BJ (cell line): ENCODE measurements around the gene SYNJ1. TPM values are rescaled to one million over a fixed set of nuclear protein-coding genes. Genes with fewer than 3 reads are reported as not detected.
A peak's percentile ranks its signal among the peaks of the same experiment; 100 is the strongest.

Experiments
- CTCF ChIA-PET: fragments of 350-600 bp; formaldehyde crosslinking; extraction: SDS; loops from one replicate; lab custom pipeline; 2021; ENCODE audit warnings: antibody characterized with exemption, inconsistent platforms; lab: Yijun Ruan, JAX
- POLR2A ChIA-PET: fragments of 300-600 bp; sonication (Branson Sonifier 250); formaldehyde crosslinking; extraction: SDS; loops from one replicate; lab custom pipeline; 2021; ENCODE audit warnings: antibody characterized with exemption; lab: Charles Lee
- DNase-seq: peaks from one replicate; pipeline ENCODE4 v3.0.0-alpha.2; 2011; ENCODE audit warnings: low read depth
- H3K27me3 ChIP-seq: 2 replicates; pipeline ENCODE4 v1.6.0; 2011; ENCODE audit warnings: low read length; ENCODE audit not compliant: control insufficient read depth, insufficient read depth
- H3K36me3 ChIP-seq: 2 replicates; pipeline ENCODE4 v1.5.1; 2011; ENCODE audit warnings: low read length; ENCODE audit not compliant: control insufficient read depth, insufficient read depth
- H3K4me3 ChIP-seq: 2 replicates; pipeline ENCODE4 v1.5.1; 2011; ENCODE audit warnings: low read depth, mild to moderate bottlenecking, control low read depth, low read length
- polyA plus RNA-seq: library from polyadenylated mRNA; depleted of rRNA; stranded (reverse); fragments of >200 nt; gene quantifications from 2 replicates; pipeline ENCODE4 v1.2.3, GENCODE V29; 2011
- TF ChIP-seq, protein P1 (sequence below): IDR thresholded peaks from 2 replicates; pipeline ENCODE4 v1.5.1; 2011; ENCODE audit warnings: low read depth, mild to moderate bottlenecking, control low read depth, inconsistent platforms, low read length, moderate library complexity; ENCODE audit not compliant: insufficient read depth

The SYNJ1 gene
- polyA plus RNA-seq, 1 experiment: 5.0 TPM

DNA sequence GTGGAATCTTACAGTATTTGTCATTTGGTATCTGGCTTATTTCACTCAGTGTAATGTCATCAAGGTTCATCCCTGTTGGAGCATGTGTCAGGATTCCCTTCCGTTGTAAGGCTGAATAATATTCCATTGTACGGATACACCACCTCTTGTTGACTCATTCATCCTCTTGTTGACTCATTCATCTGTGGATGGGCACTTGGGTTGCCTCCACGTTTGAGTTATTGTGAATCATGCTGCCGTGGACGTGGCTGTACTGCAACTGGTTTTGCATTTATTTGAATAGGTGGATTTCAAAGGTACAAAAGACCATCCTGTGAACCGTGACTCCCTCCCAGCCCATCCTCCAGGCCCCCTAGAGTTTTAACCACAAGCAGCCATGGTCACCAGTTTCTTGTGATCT, 130.6 kb downstream of the SYNJ1 start:
- H3K27me3 ChIP-seq: no peaks in the 10 kb centered on the region
- peak; percentile 47 for DNase-seq
- CTCF ChIA-PET: interaction anchor here (6.5 kb wide), 1 partner anchor 194 kb away, joined by 87 read pairs; no protein-coding TSS in a partner anchor
- H3K36me3 ChIP-seq: peaks cover 2% of the 10 kb centered on the region
- no peak overlapping the region for H3K4me3 ChIP-seq
- POLR2A ChIA-PET: no interaction called here
- TF ChIP-seq, protein P1, sequence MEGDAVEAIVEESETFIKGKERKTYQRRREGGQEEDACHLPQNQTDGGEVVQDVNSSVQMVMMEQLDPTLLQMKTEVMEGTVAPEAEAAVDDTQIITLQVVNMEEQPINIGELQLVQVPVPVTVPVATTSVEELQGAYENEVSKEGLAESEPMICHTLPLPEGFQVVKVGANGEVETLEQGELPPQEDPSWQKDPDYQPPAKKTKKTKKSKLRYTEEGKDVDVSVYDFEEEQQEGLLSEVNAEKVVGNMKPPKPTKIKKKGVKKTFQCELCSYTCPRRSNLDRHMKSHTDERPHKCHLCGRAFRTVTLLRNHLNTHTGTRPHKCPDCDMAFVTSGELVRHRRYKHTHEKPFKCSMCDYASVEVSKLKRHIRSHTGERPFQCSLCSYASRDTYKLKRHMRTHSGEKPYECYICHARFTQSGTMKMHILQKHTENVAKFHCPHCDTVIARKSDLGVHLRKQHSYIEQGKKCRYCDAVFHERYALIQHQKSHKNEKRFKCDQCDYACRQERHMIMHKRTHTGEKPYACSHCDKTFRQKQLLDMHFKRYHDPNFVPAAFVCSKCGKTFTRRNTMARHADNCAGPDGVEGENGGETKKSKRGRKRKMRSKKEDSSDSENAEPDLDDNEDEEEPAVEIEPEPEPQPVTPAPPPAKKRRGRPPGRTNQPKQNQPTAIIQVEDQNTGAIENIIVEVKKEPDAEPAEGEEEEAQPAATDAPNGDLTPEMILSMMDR: no peak

DNA sequence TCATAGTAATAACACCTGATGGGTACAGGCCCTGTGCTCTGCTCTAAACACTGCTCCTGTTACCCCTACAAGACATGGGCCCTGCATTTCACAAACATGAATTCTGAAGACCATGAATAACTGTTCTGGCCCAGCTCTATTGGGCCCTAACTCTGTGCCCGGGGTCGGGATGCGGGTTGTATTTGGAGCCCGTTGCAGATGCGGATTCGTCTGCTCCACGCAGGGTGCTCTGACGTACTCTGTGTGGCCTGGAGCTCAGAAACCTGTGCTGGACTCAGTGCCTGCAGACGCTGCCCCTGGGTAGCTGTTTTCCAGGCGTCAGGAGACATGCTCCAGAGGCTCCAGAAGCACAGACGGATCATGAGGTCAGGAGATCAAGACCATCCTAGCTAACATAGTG, 132.4 kb downstream of the SYNJ1 start:
- H3K27me3 ChIP-seq: no peaks in the 10 kb centered on the region
- CTCF ChIA-PET: interaction anchor here (0.8 to 1.4 kb wide), 3 partner anchors 10 to 192 kb away, joined by 3 to 4 read pairs (median 3); no protein-coding TSS in a partner anchor
- H3K4me3 ChIP-seq: no peak overlapping the region
- POLR2A ChIA-PET: no interaction called here
- DNase-seq: no peak
- H3K36me3 ChIP-seq: no peaks in the 10 kb centered on the region
- TF ChIP-seq, protein P1: no peak

DNA sequence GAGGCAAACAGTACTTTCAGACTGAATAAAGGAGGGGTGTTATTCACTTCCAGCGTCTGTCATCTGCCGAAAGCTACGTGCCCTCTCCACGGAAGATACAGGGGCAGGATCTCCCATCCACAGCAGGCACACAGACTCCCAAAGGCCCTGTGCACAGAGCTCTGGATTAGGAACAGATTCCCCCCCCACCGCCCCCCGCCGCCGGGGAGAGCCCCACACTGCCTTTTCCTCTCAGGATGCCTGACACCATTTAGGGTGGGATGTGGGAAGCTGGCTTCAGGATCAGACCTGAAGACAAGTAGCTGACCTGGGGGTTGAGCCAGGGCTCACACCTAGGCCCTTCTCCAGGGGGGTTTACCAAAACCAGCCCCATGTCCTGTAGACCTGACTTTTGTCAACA, 134.1 kb downstream of the SYNJ1 start:
- H3K36me3 ChIP-seq: no peaks in the 10 kb centered on the region
- no peaks in the 10 kb centered on the region for H3K27me3 ChIP-seq
- POLR2A ChIA-PET: no interaction called here
- H3K4me3 ChIP-seq: no peak overlapping the region
- TF ChIP-seq, protein P1: no peak
- DNase-seq: no peak
- CTCF ChIA-PET: interaction anchor here (0.8 to 1.1 kb wide), 2 partner anchors 17 to 190 kb away, joined by 3 read pairs; no protein-coding TSS in a partner anchor

DNA sequence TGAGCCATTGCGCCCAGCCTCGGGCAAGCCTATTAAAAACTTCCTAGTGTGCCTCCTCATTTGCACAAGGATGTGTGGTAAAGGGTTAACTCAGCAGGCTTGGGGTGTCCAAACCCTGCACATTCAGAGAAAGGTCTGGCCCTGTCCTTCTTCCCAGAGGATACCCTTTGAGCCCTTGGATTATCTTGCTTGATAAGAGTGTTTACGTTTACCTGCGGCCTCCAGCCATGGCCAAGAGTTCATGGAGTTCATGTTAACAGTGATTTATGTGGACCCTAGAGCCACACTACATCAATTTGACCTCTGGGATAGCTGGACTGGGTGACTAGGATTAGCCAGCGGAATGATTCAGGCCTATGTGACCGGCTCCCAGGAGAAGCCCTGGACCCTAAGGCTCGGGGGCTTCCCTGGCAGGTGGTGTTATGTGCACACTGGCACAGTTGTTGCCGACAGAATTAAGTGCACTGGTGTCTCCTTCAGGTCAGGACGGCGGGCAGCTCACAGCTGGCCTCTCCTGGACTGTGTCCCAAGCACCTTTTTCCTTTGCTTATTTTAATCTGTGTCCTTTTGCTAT, 134.8 kb downstream of the SYNJ1 start:
- DNase-seq: no peak

DNA sequence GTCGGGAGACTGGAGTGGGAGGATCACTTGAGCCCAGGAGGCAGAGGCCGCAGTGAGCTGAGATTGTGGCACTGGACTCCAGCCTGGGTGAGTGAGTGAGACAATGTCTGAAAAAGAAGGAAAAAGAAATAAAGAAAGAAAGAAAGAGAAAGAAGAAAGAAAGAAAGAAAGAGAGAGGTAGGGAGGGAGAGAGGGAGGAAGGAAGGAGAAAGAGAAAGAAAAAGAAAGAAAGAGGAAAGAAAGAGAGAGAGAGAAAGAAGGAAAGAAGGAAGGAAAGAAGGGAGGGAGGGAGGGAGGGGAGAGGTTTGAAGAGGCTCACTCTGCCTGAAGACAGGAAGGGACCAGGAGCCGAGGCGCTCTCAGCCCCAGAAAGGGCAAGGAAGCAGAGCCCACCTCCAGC, 137.7 kb downstream of the SYNJ1 start:
- ChIA-PET CTCF (interaction anchor here (0.8 to 5.9 kb wide), 4 partner anchors 9 to 289 kb away, joined by 3 to 24 read pairs (median 4); no protein-coding TSS in a partner anchor), POLR2A (interaction anchor here (0.7 kb wide), 1 partner anchor 132 kb away, joined by 3 read pairs; no protein-coding TSS in a partner anchor)
- Histone ChIP-seq H3K36me3 (no peaks in the 10 kb centered on the region), H3K4me3 (no peak overlapping the region), H3K27me3 (peaks cover 5% of the 10 kb centered on the region)
- TF ChIP-seq, protein P1: no peak
- no peak for DNase-seq

More for the DNA sequence above, 134.8 kb downstream of the SYNJ1 start:
- Histone ChIP-seq H3K27me3 (no peaks in the 10 kb centered on the region), H3K36me3 (no peaks in the 10 kb centered on the region), H3K4me3 (no peak overlapping the region)
- TF ChIP-seq, protein P1: no peak
- POLR2A ChIA-PET: no interaction called here
- CTCF ChIA-PET: interaction anchor here (0.8 to 5.9 kb wide), 3 partner anchors 8 to 189 kb away, joined by 3 to 24 read pairs (median 3); no protein-coding TSS in a partner anchor
